NCI-H2081 treated with DMSO at 0.1 percent for 48 hours (cell line): Measurements from ENCODE around the gene ATP13A3.

Experiments used
- DNase-seq: peaks from one replicate; lab custom pipeline; 2025; lab: John Stamatoyannopoulos, UW

ATP13A3 gene

DNA sequence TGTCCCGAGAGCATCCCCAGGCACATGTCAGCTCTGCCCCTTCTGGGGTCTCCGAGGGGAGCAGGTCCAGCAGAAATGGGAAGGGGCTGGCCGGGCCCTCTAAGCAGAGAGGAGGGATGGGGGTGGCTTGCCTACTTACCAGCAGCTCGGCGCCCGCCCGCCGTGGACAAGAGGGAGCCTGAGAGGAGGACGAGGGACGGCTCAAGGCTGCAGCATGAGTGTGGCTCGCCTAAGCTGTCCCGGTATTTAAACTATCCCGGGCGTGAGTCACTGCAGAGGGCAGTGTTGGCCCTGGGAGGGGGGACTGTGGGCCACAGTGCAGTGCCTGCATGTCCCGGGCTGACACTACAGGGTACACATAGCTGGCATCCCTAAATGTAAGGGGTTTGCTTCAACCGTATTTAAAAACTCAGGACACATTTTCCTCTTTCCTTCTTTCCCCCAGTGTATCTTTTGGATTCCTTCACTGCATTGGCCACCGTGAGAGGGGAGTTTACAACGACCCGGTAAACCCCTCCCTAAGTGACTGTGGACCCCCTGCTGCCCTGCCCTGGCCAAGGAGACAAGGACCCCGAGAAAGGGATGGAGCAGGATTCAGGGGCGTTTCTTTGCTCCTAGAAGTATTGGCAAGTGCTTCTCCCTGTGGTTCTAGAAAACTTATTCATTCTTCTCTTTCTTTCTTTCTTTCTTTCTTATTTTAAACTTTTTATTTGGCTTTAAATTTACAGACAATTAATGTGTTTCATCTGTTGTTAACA is 117.1 kb downstream of the ATP13A3 start, which contains the start of gene LRRC15:
Gene LRRC15 (minus strand): TSS at position 222 of the 758 bp plus-strand sequence. CDS start 8,700 bp downstream, outside the sequence.
- DNase-seq, result no peak

DNA sequence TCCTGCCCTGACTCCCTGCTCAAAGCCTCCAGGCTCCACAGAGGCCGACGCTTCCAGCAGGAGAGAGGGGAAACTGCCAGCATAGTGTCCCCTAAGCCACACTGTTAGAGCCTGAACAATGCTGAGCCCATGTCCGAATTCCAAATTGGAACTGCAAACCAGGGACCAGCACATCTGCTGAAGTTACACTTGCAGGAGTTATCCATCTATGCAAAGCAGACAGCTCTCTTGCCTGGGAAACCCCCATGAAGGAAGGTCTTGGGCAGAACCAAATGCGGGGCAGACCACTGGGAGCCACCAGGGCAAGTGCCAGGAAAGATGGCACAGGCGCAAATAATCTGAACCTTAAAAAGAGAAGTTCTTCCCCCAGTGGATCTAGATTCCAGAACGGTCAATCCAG is 117.9 kb downstream of the ATP13A3 start:
- no peak for DNase-seq

DNA sequence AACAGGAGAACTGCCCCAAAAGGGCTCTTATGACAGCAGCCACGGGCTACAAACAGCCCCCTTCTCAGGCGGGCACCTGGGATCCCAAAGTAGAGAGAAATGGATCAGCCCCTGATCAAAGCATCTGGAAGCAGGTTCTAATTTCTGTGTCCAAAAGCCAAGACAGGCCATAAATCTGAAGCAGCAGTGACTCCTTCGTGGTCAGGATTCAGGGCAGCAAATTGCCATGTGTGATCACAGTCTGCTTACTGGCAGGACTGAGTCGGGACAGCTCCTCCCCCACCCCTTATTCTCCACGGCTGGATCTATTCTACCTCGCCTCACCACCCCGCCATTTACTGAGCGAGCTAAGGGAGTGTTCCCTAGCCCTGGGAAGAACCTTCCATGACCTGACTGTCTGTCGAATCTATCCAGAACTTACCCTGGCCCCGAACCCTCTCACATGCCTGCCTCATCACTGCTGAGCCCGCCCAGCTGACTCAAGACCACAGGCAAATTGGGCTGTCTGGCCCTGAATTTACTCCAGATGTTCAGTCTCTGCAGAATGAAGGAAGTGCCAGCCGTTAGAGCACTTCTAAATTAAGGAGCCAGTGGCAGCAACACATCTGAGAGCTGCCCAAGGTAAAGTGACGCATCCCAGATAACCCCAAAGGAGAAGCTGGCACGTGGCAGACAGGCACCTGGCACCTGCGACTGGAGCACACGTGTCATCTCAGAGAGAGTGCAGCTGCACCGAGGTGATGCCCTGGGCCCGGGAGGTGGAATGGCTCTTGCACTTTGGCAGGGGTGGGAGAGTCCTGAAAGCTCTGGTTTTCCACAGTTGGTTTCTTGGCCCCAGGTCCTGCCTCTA is 118.6 kb downstream of the ATP13A3 start:
- DNase-seq, result no peak

DNA sequence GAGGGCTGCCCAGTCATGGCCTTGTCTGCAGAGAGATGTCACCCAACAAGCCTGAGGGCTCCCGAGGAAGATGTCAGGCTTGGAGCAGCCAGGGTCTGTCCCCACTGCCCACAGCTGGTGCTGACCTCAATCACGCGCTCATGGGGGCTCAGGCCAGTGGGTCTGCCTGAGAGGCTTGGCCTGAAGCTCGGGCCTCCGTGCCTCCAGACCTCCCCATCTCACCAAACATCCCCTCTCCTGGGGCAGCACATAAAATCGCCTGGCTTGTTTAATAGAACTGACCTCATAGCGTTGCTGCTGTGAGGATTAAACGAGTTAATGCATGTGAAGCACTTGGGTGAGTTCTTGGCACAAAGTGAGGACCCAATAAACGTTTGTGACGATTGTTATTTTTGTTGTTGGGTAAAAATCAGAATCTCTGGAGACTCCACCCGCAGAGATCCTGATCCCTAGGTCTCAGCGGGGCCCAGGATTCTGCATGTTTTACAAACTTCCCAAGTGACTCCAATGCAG is 120.8 kb downstream of the ATP13A3 start:
- no peak for DNase-seq

DNA sequence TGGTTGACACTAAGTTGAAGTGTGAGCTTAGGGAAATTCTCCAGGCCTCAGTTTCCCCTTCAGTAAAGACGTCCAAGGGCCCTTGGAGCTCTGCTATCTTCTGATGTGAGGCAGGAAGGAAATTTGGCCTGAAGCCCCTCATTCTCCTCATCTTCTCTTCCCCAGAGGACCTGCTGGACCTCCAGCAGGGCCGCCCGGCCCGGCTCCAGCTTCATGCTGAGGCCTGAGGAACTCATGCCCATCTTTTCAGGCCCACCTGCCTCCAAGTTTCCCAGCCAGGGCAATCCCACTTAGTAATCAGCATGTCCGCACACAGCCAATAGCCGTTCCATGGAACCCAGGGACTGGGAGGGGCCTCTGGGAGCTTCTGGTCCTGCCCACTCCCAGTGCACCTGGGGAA is 121.3 kb downstream of the ATP13A3 start:
- DNase-seq, result no peak

DNA sequence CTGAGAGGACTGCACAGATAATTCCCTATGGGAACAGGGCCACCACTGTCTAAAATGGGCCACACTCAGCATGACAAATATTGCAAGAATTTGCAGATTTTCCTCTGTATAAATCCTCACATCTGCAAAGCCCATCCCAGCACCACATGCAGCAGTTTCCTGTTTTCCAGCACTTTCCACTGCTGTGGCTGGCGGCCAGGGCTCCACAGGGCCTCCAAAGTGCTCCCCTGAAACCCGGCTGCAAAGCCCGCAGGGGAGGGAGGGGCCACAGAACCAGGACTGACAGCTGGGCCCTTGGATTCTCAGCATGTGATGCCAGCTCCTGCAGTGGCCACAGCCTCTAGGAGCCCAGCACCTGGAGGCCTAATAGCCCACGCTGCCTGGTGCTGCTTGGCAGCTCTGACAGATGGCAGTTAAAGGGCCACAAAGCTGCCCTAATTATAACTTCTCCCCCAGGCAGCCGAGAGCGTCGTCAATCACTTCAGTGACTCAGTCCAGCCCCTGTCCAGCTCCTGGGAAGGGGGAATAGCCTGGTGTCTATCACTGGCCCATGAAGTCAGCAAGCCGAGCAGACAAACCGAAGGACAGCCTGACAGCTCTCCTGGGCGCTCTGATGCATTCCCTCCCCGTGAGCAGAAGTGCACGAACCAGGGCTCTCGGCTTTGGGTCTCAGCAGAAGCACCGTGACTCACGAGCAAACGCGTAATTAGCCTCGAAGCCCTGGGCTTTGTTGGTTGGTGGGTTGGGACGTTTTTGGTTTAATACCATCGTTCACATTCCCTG is 122.0 kb downstream of the ATP13A3 start:
- DNase-seq, result peak; percentile 98

DNA sequence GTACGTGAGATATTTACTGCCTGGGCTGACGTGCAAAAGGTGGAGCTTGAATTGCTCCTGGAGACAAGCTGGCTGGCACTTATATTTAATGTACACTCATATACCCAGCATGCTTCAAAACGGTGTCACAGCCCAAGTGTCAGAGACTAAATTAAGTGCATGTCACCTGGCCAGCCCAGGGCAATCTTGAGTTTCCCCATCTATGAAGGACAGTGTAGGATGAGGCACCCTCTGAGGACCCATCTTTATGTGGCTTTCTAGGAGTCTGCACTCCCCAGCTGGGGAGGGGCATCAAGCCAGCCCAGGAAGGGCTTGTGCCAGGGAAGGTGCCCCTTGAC is 122.5 kb downstream of the ATP13A3 start:
- no peak for DNase-seq

DNA sequence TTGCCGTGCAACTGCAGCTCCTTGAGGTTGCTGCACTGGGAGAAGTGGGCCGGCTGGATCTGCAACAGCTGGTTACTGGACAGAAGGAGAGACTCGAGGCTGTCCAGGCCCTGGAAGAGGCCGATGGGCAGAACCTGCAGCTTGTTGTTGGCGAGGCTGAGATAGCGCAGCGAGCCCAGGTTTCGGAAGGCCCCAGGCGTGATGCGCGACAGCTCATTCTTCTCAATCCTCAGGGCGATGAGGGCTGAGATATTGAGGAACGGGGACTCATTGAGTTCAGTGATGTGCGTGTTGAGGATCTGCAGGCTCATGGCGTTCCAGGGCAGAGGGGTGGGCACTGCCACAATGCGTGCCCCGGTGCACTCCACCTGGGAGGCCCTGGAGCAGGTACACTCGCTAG is 126.2 kb downstream of the ATP13A3 start:
- DNase-seq, result no peak

DNA sequence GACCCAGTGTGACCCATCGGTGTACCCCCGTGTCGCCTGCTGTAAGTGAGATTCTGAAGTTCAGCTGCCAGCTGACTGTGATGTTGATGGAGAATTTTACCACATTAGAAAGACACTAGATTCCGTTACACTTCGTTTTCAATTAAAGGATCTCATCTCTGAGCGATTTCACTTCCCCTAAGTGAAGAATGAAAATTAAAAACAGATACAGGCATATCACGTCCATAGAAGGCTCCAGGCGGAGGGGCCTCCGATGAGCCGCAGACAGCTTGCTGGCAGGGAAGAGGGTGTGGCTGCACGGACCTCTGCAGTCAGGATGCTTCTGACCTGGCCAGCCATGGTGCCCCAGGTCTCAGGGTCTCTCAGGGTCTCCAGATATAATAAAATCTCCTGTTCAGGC is 129.1 kb downstream of the ATP13A3 start:
- no peak for DNase-seq

DNA sequence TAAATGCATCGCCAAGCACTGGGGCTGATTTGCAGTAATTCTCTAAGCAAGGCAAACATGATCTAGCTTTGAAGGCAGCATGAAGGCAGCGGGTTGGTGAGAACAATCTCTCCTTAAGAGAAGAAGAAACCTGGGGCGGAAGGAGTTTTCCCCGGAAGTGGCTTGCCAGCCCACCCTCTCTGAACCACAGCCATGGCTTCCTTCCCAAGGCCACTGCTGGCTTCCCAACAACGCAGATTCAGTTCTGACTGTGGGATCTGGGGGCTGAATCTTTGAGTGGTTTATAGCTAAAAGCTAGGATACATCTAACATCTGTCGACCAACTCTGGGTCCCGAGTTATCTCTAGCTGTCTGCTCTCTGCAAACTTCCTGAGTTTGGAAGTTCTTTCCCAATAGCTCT is 131.4 kb downstream of the ATP13A3 start:
- DNase-seq, result no peak

DNA sequence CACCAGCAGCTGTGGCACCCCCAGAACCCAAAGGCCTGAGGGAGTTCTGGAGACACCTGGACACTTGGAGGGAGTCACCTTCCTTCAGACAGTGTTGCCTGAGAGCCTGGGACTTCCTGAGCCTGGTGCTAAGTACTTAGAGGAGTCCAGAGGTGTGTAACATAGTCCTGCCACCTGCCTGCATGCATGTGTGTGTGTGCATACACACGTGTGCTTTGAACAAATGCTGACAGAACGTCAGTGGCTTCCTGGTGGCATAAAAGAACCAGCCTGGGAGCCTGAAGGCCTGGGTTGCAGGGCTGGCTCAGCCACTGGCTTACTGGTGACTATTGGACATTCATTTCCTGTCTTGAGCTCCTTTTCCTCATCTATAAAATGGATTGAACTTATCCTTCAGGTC is 132.5 kb downstream of the ATP13A3 start:
- DNase-seq, result no peak
